ENCODE measurements around the gene ZNF423.

ZNF423 gene

GRCh38 chr16:49658531-49658930 lies 197.4 kb downstream of the ZNF423 start:
- no peak for TF ChIP-seq JUND (IDR thresholded peaks at IDR 0.05; ENCODE audit: low read depth)
- in situ Hi-C loops (cut with HindIII; ENCODE audit: low pct_unique_long_range_greater_than_20kb, low sequenced_read_pairs) = no loop called here
- DNase-seq (ENCODE audit: low read depth in 1 of 2, low spot score in 1 of 2) = no peak

- DNase-seq (ENCODE audit: low read depth in 1 of 2, low spot score in 1 of 2) = no peak
- in situ Hi-C loops (cut with HindIII; ENCODE audit: low pct_unique_long_range_greater_than_20kb, low sequenced_read_pairs) = no loop called here
- TF ChIP-seq JUND (IDR thresholded peaks at IDR 0.05; ENCODE audit: low read depth) = no peak
Observed at GRCh38 chr16:49657736-49658465, 198.0 kb downstream of the ZNF423 start.

- no peak for TF ChIP-seq JUND (IDR thresholded peaks at IDR 0.05; ENCODE audit: low read depth)
- in situ Hi-C loops (cut with HindIII; ENCODE audit: low pct_unique_long_range_greater_than_20kb, low sequenced_read_pairs) = no loop called here
- no peak for DNase-seq (ENCODE audit: low read depth in 1 of 2, low spot score in 1 of 2)
Observed at GRCh38 chr16:49654425-49654824, 201.5 kb downstream of the ZNF423 start.

GRCh38 chr16:49653577-49653976 lies 202.3 kb downstream of the ZNF423 start:
- TF ChIP-seq JUND (IDR thresholded peaks at IDR 0.05; ENCODE audit: low read depth) = no peak

GRCh38 chr16:49653173-49653570 lies 202.7 kb downstream of the ZNF423 start:
- in situ Hi-C loops (cut with HindIII; ENCODE audit: low pct_unique_long_range_greater_than_20kb, low sequenced_read_pairs) = no loop called here
- no peak for TF ChIP-seq JUND (IDR thresholded peaks at IDR 0.05; ENCODE audit: low read depth)
- no peak for DNase-seq (ENCODE audit: low read depth in 1 of 2, low spot score in 1 of 2)

More at GRCh38 chr16:49653577-49653976, 202.3 kb downstream of the ZNF423 start:
- DNase-seq (ENCODE audit: low read depth in 1 of 2, low spot score in 1 of 2) = no peak
- in situ Hi-C loops (cut with HindIII; ENCODE audit: low pct_unique_long_range_greater_than_20kb, low sequenced_read_pairs) = no loop called here

GRCh38 chr16:49652456-49653172 lies 203.3 kb downstream of the ZNF423 start:
- in situ Hi-C loops (cut with HindIII; ENCODE audit: low pct_unique_long_range_greater_than_20kb, low sequenced_read_pairs) = no loop called here
- DNase-seq (ENCODE audit: low read depth in 1 of 2, low spot score in 1 of 2) = no peak
- no peak for TF ChIP-seq JUND (IDR thresholded peaks at IDR 0.05; ENCODE audit: low read depth)

GRCh38 chr16:49651996-49652395 lies 203.9 kb downstream of the ZNF423 start:
- no peak for TF ChIP-seq JUND (IDR thresholded peaks at IDR 0.05; ENCODE audit: low read depth)
- in situ Hi-C loops (cut with HindIII; ENCODE audit: low pct_unique_long_range_greater_than_20kb, low sequenced_read_pairs) = no loop called here
- no peak for DNase-seq (ENCODE audit: low read depth in 1 of 2, low spot score in 1 of 2)

GRCh38 chr16:49651226-49651625 lies 204.7 kb downstream of the ZNF423 start:
- no peak for TF ChIP-seq JUND (IDR thresholded peaks at IDR 0.05; ENCODE audit: low read depth)
- no peak for DNase-seq (ENCODE audit: low read depth in 1 of 2, low spot score in 1 of 2)
- in situ Hi-C loops (cut with HindIII; ENCODE audit: low pct_unique_long_range_greater_than_20kb, low sequenced_read_pairs) = no loop called here

GRCh38 chr16:49650603-49651002 lies 205.3 kb downstream of the ZNF423 start:
- TF ChIP-seq JUND (IDR thresholded peaks at IDR 0.05; ENCODE audit: low read depth) = no peak
- in situ Hi-C loops (cut with HindIII; ENCODE audit: low pct_unique_long_range_greater_than_20kb, low sequenced_read_pairs) = no loop called here
- DNase-seq (ENCODE audit: low read depth in 1 of 2, low spot score in 1 of 2) = no peak

GRCh38 chr16:49649013-49649765 lies 206.7 kb downstream of the ZNF423 start:
- DNase-seq (ENCODE audit: low read depth in 1 of 2, low spot score in 1 of 2) = no peak
- TF ChIP-seq JUND (IDR thresholded peaks at IDR 0.05; ENCODE audit: low read depth) = no peak
- in situ Hi-C loops (cut with HindIII; ENCODE audit: low pct_unique_long_range_greater_than_20kb, low sequenced_read_pairs) = no loop called here

GRCh38 chr16:49647673-49648072 lies 208.2 kb downstream of the ZNF423 start:
- DNase-seq (ENCODE audit: low read depth in 1 of 2, low spot score in 1 of 2) = no peak
- no peak for TF ChIP-seq JUND (IDR thresholded peaks at IDR 0.05; ENCODE audit: low read depth)
- in situ Hi-C loops (cut with HindIII; ENCODE audit: low pct_unique_long_range_greater_than_20kb, low sequenced_read_pairs) = no loop called here

GRCh38 chr16:49645263-49645662 lies 210.6 kb downstream of the ZNF423 start:
- no peak for DNase-seq (ENCODE audit: low read depth in 1 of 2, low spot score in 1 of 2)
- TF ChIP-seq JUND (IDR thresholded peaks at IDR 0.05; ENCODE audit: low read depth) = no peak

GRCh38 chr16:49644145-49644463 lies 211.8 kb downstream of the ZNF423 start:
- no peak for TF ChIP-seq JUND (IDR thresholded peaks at IDR 0.05; ENCODE audit: low read depth)
- in situ Hi-C loops (cut with HindIII; ENCODE audit: low pct_unique_long_range_greater_than_20kb, low sequenced_read_pairs) = no loop called here
- no peak for DNase-seq (ENCODE audit: low read depth in 1 of 2, low spot score in 1 of 2)

More at GRCh38 chr16:49645263-49645662, 210.6 kb downstream of the ZNF423 start:
- in situ Hi-C loops (cut with HindIII; ENCODE audit: low pct_unique_long_range_greater_than_20kb, low sequenced_read_pairs) = no loop called here

Data from T47D (cell line).